A549 treated with GW870086 at 1 μM for 4 hours (cell line): ENCODE measurements around the gene ZNF26. TPM values are rescaled to one million over a fixed set of nuclear protein-coding genes. Genes with fewer than 3 reads are reported as not detected.

Experiments used
- total RNA-seq: library from RNA; stranded (reverse); fragments of 200-300 nt; extraction: Qiagen RNA extraction; gene quantifications from 5 replicates; pipeline ENCODE4 v1.2.3, GENCODE V29; 2022; ENCODE audit warnings: low read depth

The ZNF26 gene, protein sequence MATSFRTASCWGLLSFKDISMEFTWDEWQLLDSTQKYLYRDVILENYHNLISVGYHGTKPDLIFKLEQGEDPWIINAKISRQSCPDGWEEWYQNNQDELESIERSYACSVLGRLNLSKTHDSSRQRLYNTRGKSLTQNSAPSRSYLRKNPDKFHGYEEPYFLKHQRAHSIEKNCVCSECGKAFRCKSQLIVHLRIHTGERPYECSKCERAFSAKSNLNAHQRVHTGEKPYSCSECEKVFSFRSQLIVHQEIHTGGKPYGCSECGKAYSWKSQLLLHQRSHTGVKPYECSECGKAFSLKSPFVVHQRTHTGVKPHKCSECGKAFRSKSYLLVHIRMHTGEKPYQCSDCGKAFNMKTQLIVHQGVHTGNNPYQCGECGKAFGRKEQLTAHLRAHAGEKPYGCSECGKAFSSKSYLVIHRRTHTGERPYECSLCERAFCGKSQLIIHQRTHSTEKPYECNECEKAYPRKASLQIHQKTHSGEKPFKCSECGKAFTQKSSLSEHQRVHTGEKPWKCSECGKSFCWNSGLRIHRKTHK
- total RNA-seq, result 7.0 to 12.7 TPM (median 8.5 TPM) in 5 replicates

DNA sequence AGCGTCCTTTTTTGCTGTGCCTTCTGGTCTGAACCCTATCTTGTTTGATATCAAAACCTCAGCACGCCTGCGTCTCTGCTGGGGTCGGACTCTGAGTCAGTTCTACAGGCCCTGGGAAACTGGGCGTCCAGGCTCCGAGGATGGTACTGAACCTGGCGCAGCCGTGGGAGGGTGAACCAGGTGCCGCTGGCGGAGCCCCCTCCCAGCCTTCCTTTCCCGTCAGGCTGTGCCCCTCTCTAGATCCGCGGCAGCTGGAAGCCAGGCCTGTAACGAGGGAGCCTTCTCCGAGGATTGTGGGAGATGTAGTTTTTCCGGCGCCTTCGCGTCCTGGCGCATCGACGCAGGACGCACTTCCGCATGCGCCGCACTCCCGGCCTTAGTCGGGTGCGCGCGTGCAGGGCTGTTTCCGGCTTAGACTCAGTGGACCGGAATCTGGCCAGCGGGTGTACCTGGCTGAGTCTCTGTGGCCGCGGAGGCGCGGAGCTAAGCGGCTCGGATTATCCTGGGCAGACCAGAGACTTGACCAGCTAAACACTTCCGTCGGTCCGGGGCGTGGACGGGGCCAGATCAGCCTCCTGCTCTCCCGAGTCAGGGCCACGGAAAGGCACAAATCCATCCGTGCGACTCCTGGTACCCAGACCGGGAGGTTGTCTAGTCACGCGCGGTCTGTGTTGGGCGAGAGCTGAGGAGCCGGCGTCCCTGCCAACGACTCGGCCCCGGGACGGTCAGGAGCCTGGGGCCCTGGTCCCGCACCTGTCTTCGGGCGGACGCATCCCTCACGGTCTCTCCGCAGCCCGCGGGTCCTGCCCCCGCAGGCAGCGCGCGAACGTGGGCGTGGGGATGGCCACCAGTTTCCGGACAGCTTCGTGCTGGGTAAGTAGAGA is at the start of gene ZNF26:
Gene ZNF26, plus strand, starts transcription at position 367 of the 884 bp plus-strand sequence. Its CDS starts 474 bp downstream, at position 841.

DNA sequence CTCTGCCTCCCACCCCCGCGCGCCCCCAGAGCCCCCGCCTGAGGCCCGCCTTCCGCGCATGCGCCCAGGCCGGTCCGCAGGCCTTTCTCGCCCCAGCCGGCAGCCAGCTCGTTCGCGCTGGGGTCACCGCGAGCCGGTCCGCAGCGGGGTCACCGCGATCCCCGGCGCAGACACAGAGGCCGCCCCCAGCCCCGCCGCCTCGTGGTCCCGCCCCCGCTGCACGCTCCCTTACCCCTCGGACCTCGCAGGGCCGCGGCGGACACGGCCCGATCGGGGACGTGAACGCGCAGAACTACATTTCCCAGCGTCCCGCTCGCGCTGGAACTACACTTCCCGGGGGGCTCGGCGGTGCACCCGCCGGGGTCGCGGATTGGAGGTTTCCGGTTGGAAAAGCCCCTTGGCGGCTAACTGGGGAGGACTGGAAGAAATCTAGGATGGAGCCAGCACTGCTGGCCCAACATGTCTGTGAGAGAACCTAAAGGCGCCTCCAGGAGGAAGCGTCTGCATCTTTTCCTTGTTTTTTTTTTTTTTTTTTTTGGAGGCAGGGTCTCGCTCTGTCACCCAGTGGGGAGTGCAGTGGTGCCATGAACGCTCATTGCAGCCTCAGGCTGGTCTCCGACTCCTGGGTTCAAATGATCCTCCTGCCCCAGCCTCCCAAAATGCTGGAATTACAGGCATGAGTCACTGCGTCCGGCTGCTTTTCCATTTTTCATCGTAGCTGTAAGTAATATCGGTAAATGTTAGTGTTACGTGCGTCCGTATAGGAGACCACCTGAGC is 30.0 kb upstream of the ZNF26 start, which contains the start of gene ZNF605:
Gene ZNF605, minus strand, starts transcription at position 296 of the 778 bp plus-strand sequence. CDS start 10,671 bp downstream, outside the sequence.

DNA sequence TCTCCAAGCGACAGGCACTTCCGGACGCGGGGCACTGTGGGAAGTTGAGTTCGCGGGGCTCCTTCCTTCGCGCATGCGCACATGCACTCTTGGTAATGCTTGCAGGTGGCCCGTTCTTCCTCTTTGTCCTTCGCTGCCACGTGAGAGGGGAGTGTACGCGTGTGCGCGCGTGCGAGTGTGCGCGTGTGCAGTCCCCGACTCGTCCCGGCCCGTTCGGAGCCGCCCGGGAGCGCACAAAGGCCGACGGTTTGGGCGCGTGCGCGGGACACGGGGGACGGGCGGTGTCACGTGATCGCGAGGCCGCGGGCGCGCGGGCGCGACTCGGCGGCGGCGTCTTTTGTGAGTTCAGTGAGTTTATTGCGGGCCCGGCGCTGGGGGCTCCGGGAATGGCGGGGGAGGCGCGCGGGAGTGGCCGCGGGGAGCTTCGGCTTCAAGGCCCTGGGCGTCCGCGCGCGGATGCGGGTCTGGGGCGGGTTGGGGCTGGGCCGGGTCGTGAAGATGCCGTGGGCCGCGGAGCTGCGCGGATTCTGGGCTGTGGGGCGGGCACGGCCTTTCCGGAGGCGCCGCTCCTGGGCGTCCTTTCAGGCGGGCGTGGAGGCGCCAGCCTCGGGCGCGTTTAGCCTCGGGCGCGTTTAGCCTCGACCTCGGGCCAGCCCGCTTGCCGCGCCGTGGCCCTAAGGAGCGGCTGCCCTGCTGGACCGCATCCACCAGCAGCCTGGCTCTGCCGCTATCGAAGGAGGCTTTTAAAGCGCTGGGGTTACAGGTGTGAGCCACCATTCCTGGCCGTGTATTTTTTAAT is 51.2 kb downstream of the ZNF26 start, which contains the start of gene ZNF84:
Gene ZNF84, plus strand, starts transcription at position 303 of the 799 bp plus-strand sequence. CDS start 3,959 bp downstream, outside the sequence.

Other genes with a start within 250 kb of the ZNF26 start
- gene ANKLE2, start 224.5 kb upstream of the ZNF26 start, total RNA-seq, result 65.2 to 77.9 TPM (median 74.1 TPM) in 5 replicates
- 16.8 to 25.5 TPM (median 21.4 TPM) in 5 replicates for gene GOLGA3, start 157.5 kb upstream of the ZNF26 start, total RNA-seq
- 19.7 to 24.4 TPM (median 22.6 TPM) in 5 replicates for gene CHFR, start 98.8 kb upstream of the ZNF26 start, total RNA-seq
- gene ZNF605, start 30.1 kb upstream of the ZNF26 start, total RNA-seq, result 2.6 to 3.6 TPM (median 3.2 TPM) in 5 replicates
- 9.3 to 13.7 TPM (median 12.3 TPM) in 5 replicates for gene ZNF84, start 51.1 kb downstream of the ZNF26 start, total RNA-seq
- 8.0 to 11.3 TPM (median 8.5 TPM) in 5 replicates for gene ZNF140, start 94.6 kb downstream of the ZNF26 start, total RNA-seq
- gene ZNF891, start 143.9 kb downstream of the ZNF26 start, total RNA-seq, result 0.31 to 0.46 TPM (median 0.37 TPM) in 5 replicates
- gene ZNF10, start 144.3 kb downstream of the ZNF26 start, total RNA-seq, result 1.1 to 2.1 TPM (median 1.6 TPM) in 5 replicates
- gene ZNF268, start 195.1 kb downstream of the ZNF26 start, total RNA-seq, result 8.5 to 14.3 TPM (median 11.4 TPM) in 5 replicates
- gene ANHX, start 249.5 kb downstream of the ZNF26 start, total RNA-seq, result not detected in 5 replicates